GM23338 (cell line): ENCODE measurements around the gene OPN1LW. TPM values are rescaled to one million over a fixed set of nuclear protein-coding genes. Genes with fewer than 3 reads are reported as not detected.

Experiments used
- ATAC-seq: fragments of 200-7000 bp; cut with Tn5 transposase; 3 replicates; pipeline ENCODE4 v1.9.1; 2020
- DNase-seq: peaks from one replicate; pipeline ENCODE4 v3.0.0-alpha.2; 2015; ENCODE audit warnings: low spot score
- H2AFZ ChIP-seq: fragments of 200-600 bp; sonication (generic); 2 replicates; pipeline ENCODE4 v1.8.0; 2016; ENCODE audit warnings: antibody characterized with exemption, mild to moderate bottlenecking, moderate library complexity
- H3F3A ChIP-seq: fragments of 200-600 bp; sonication (generic); replicated peaks from 2 replicates; pipeline ENCODE4 v1.8.0; 2017; ENCODE audit warnings: antibody characterized with exemption, mixed run types, low read depth
- H3K27ac ChIP-seq: fragments of 200-600 bp; sonication (generic); 2 replicates; pipeline ENCODE4 v1.6.1; 2016; ENCODE audit warnings: low read depth
- H3K27me3 ChIP-seq: fragments of 200-600 bp; sonication (generic); 2 replicates; pipeline ENCODE4 v1.8.0; 2016; ENCODE audit warnings: mild to moderate bottlenecking, mixed run types, moderate library complexity; ENCODE audit not compliant: insufficient read depth
- H3K36me3 ChIP-seq: fragments of 200-600 bp; sonication (generic); 2 replicates; pipeline ENCODE4 v1.8.0; 2016; ENCODE audit warnings: mild to moderate bottlenecking; ENCODE audit not compliant: insufficient read depth
- H3K4me1 ChIP-seq: fragments of 200-600 bp; sonication (generic); 2 replicates; pipeline ENCODE4 v1.8.0; 2016; ENCODE audit warnings: mild to moderate bottlenecking, moderate library complexity; ENCODE audit not compliant: insufficient read depth
- H3K4me2 ChIP-seq: fragments of 200-600 bp; sonication (generic); 2 replicates; pipeline ENCODE4 v1.7.1; 2017; ENCODE audit warnings: mixed run types
- H3K4me3 ChIP-seq: fragments of 200-600 bp; sonication (generic); 2 replicates; pipeline ENCODE4 v1.6.1; 2016; ENCODE audit warnings: mixed run types
- H3K79me2 ChIP-seq: fragments of 200-600 bp; sonication (generic); replicated peaks from 2 replicates; pipeline ENCODE4 v1.8.0; 2017; ENCODE audit warnings: mild to moderate bottlenecking; ENCODE audit not compliant: insufficient read depth
- H3K9me2 ChIP-seq: fragments of 200-600 bp; sonication (generic); 2 replicates; pipeline ENCODE4 v1.8.0; 2017; ENCODE audit not compliant: insufficient read depth
- H4K20me1 ChIP-seq: fragments of 200-600 bp; sonication (generic); replicated peaks from 2 replicates; pipeline ENCODE4 v1.8.0; 2017; ENCODE audit warnings: mild to moderate bottlenecking; ENCODE audit not compliant: insufficient read depth
- H3K27ac Mint-ChIP-seq: 2 replicates; pipeline ENCODE4 v1.8.0; 2020; ENCODE audit warnings: inconsistent platforms, mild to moderate bottlenecking, moderate library complexity, mixed read lengths
- H3K27me3 Mint-ChIP-seq: 3 replicates; pipeline ENCODE4 v1.8.0; 2022; ENCODE audit warnings: low read depth, mild to moderate bottlenecking, moderate library complexity, mixed read lengths, inconsistent platforms; ENCODE audit not compliant: insufficient read depth, poor library complexity
- H3K36me3 Mint-ChIP-seq: 3 replicates; pipeline ENCODE4 v1.8.0; 2021; ENCODE audit warnings: low read depth, mild to moderate bottlenecking, inconsistent platforms, moderate library complexity, mixed read lengths
- H3K4me1 Mint-ChIP-seq: 3 replicates; pipeline ENCODE4 v1.8.0; 2020; ENCODE audit warnings: mild to moderate bottlenecking, inconsistent platforms, mixed read lengths
- H3K4me3 Mint-ChIP-seq: 3 replicates; pipeline ENCODE4 v1.8.0; 2021; ENCODE audit warnings: moderate library complexity, mild to moderate bottlenecking, inconsistent platforms, mixed read lengths
- H3K9me3 Mint-ChIP-seq: 3 replicates; pipeline ENCODE4 v1.8.0; 2020; ENCODE audit warnings: moderate library complexity, mild to moderate bottlenecking, inconsistent platforms, mixed read lengths
- CREB1 ChIP-seq: fragments of 250-450 bp; sonication (Bioruptor Pico); IDR thresholded peaks from 2 replicates; pipeline ENCODE4 v1.5.0; 2020; ENCODE audit warnings: low read depth, mild to moderate bottlenecking, moderate library complexity
- EZH2 ChIP-seq: fragments of 200-600 bp; sonication (generic); IDR thresholded peaks from one replicate; pipeline ENCODE4 v1.8.0; 2017; ENCODE audit warnings: antibody characterized with exemption, mild to moderate bottlenecking, low read depth; ENCODE audit not compliant: unreplicated experiment
- EZH2phosphoT487 ChIP-seq: fragments of 200-600 bp; sonication (generic); IDR thresholded peaks from one replicate; pipeline ENCODE4 v1.8.1; 2018; ENCODE audit warnings: antibody characterized with exemption; ENCODE audit not compliant: unreplicated experiment
- JUNB ChIP-seq: IDR thresholded peaks from one replicate; pipeline ENCODE4 v1.6.1; 2016; ENCODE audit warnings: antibody characterized with exemption; ENCODE audit not compliant: unreplicated experiment
- NANOG ChIP-seq: IDR thresholded peaks from 2 replicates; pipeline ENCODE4 v1.6.1; 2016; ENCODE audit warnings: antibody characterized with exemption, borderline replicate concordance
- POLR2AphosphoS5 ChIP-seq: IDR thresholded peaks from 2 replicates; pipeline ENCODE4 v1.6.1; 2016; ENCODE audit warnings: antibody characterized with exemption, low read depth
- STAT1 ChIP-seq: IDR thresholded peaks from one replicate; pipeline ENCODE4 v1.6.1; 2016; ENCODE audit warnings: antibody characterized with exemption; ENCODE audit not compliant: unreplicated experiment
- ZNF114 ChIP-seq: fragments of 250-450 bp; sonication (Bioruptor Pico); IDR thresholded peaks from 2 replicates; pipeline ENCODE4 v1.5.0; 2020; ENCODE audit warnings: mild to moderate bottlenecking, moderate library complexity
- ZNF331 ChIP-seq: fragments of 250-450 bp; sonication (Bioruptor Pico); IDR thresholded peaks from 2 replicates; pipeline ENCODE4 v1.5.0; 2020; ENCODE audit warnings: low read depth, mild to moderate bottlenecking, moderate library complexity
- polyA plus RNA-seq: library from polyadenylated mRNA; unstranded; fragments of >200 nt; fragmentation: Nextera tagmentation; extraction: Ambion mirVana; gene quantifications from 2 replicates; pipeline ENCODE4 v1.2.1, GENCODE V29; 2016
- total RNA-seq: library from RNA; depleted of rRNA; stranded (reverse); fragments of >200 nt; shearing (Covaris generic); gene quantifications from 2 replicates; pipeline ENCODE4 v1.2.3, GENCODE V29; 2014
- TF ChIP-seq, protein P1 (sequence below), 2 experiments: fragments of 200-600 bp in 1 of 2; sonication (generic) in 1 of 2; conservative IDR thresholded peaks; 2 replicates each; pipeline versions ENCODE4 v1.5.1 to v1.6.1; 2016 to 2017; ENCODE audit warnings: antibody characterized with exemption in 2 of 2, low read depth in 2 of 2, mild to moderate bottlenecking in 2 of 2, moderate library complexity in 1 of 2
- TF ChIP-seq, protein P2 (sequence below): IDR thresholded peaks from one replicate; pipeline ENCODE4 v1.6.1; 2018; ENCODE audit warnings: antibody characterized with exemption; ENCODE audit not compliant: unreplicated experiment

The OPN1LW gene
- total and polyA plus RNA-seq, 2 experiments from 2014 or later, result not detected

DNA sequence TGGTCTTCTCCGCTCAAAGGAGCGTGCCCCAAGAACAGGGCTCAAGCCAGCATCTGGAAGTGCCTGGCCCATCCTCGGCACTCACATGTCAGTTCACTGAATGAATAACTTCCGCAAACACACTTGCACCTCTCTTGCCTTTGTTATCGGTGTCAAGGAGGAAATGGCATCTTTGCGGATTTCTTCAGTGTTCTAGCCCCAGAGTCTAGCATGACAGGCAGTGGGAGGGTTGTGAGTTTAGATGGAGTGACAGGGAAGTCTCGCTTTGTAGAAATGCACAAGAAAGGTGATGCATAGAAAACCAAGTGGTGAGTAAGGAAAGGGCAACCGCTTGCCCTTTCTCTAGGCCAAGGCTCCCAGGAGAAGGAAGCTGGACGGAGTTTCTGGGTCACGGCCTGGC, 29.0 kb upstream of the OPN1LW start:
- Mint-ChIP-seq H3K27me3 (no peaks in the 10 kb centered on the region), H3K9me3 (no peaks in the 10 kb centered on the region; the same call in 2 of the 3 replicates), H3K36me3 (no peaks in the 10 kb centered on the region), H3K4me3 (no peak overlapping the region), H3K4me1 (peaks cover 4% of the 10 kb centered on the region; the same call in 2 of the 3 replicates), H3K27ac (no peak overlapping the region)
- DNase-seq (no peak), ATAC-seq (no peak)
- Histone ChIP-seq H3K9me2 (no peaks in the 10 kb centered on the region), H3F3A (no peaks in the 10 kb centered on the region), H3K79me2 (no peaks in the 10 kb centered on the region), H3K27ac (no peak overlapping the region), H3K4me3 (no peak overlapping the region), H3K4me2 (no peak overlapping the region), H3K27me3 (no peaks in the 10 kb centered on the region), H2AFZ (no peak overlapping the region), H3K4me1 (no peaks in the 10 kb centered on the region), H3K36me3 (no peaks in the 10 kb centered on the region), H4K20me1 (no peaks in the 10 kb centered on the region)
- no peak for TF ChIP-seq STAT1
- TF ChIP-seq EZH2, result no peak

DNA sequence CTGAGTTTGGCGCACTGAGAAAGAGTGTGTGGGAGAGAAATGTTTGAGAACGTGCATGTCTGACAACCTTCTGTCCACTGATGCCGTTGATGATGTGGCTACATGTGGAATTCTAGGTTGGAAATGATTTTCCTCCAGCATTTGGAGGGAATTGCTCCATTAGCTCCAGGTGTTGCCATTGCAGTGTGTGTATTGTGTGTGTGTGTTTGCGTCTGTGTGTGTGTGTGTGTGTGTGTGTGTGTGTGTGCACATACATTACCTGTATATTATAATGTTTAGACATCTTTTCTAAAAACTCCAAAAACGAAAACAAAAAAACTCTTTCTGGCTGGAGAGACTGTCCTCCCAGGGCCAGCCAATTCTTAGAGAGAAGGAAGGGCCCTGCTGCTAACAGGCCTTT, 28.3 kb upstream of the OPN1LW start:
- Mint-ChIP-seq H3K36me3 (no peaks in the 10 kb centered on the region), H3K9me3 (no peaks in the 10 kb centered on the region; the same call in 2 of the 3 replicates), H3K27me3 (no peaks in the 10 kb centered on the region), H3K4me3 (no peak overlapping the region; the same call in 2 of the 3 replicates), H3K27ac (no peak overlapping the region), H3K4me1 (peaks cover 4% of the 10 kb centered on the region; the same call in 2 of the 3 replicates)
- H3K4me3 ChIP-seq, result no peak overlapping the region
- no peak overlapping the region for H3K27ac ChIP-seq
- H3K9me2 ChIP-seq, result no peaks in the 10 kb centered on the region
- no peaks in the 10 kb centered on the region for H3K36me3 ChIP-seq
- DNase-seq (no peak), ATAC-seq (no peak)
- no peaks in the 10 kb centered on the region for H3K79me2 ChIP-seq
- H3K4me2 ChIP-seq, result no peak overlapping the region
- H3F3A ChIP-seq, result no peaks in the 10 kb centered on the region
- H2AFZ ChIP-seq, result no peak overlapping the region
- no peaks in the 10 kb centered on the region for H4K20me1 ChIP-seq
- H3K27me3 ChIP-seq, result no peaks in the 10 kb centered on the region
- no peaks in the 10 kb centered on the region for H3K4me1 ChIP-seq
- TF ChIP-seq EZH2phosphoT487, result no peak
- TF ChIP-seq ZNF114 (CRISPR knock-in tag), result no peak
- TF ChIP-seq POLR2AphosphoS5, result no peak
- TF ChIP-seq STAT1, result no peak
- TF ChIP-seq, protein P1, sequence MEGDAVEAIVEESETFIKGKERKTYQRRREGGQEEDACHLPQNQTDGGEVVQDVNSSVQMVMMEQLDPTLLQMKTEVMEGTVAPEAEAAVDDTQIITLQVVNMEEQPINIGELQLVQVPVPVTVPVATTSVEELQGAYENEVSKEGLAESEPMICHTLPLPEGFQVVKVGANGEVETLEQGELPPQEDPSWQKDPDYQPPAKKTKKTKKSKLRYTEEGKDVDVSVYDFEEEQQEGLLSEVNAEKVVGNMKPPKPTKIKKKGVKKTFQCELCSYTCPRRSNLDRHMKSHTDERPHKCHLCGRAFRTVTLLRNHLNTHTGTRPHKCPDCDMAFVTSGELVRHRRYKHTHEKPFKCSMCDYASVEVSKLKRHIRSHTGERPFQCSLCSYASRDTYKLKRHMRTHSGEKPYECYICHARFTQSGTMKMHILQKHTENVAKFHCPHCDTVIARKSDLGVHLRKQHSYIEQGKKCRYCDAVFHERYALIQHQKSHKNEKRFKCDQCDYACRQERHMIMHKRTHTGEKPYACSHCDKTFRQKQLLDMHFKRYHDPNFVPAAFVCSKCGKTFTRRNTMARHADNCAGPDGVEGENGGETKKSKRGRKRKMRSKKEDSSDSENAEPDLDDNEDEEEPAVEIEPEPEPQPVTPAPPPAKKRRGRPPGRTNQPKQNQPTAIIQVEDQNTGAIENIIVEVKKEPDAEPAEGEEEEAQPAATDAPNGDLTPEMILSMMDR (conservative IDR thresholded peaks at IDR 0.05; ENCODE audit: low read depth in 2 of 2), result no peak
- TF ChIP-seq CREB1, result no peak
- TF ChIP-seq JUNB, result no peak
- TF ChIP-seq, protein P2, sequence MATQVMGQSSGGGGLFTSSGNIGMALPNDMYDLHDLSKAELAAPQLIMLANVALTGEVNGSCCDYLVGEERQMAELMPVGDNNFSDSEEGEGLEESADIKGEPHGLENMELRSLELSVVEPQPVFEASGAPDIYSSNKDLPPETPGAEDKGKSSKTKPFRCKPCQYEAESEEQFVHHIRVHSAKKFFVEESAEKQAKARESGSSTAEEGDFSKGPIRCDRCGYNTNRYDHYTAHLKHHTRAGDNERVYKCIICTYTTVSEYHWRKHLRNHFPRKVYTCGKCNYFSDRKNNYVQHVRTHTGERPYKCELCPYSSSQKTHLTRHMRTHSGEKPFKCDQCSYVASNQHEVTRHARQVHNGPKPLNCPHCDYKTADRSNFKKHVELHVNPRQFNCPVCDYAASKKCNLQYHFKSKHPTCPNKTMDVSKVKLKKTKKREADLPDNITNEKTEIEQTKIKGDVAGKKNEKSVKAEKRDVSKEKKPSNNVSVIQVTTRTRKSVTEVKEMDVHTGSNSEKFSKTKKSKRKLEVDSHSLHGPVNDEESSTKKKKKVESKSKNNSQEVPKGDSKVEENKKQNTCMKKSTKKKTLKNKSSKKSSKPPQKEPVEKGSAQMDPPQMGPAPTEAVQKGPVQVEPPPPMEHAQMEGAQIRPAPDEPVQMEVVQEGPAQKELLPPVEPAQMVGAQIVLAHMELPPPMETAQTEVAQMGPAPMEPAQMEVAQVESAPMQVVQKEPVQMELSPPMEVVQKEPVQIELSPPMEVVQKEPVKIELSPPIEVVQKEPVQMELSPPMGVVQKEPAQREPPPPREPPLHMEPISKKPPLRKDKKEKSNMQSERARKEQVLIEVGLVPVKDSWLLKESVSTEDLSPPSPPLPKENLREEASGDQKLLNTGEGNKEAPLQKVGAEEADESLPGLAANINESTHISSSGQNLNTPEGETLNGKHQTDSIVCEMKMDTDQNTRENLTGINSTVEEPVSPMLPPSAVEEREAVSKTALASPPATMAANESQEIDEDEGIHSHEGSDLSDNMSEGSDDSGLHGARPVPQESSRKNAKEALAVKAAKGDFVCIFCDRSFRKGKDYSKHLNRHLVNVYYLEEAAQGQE, result no peak
- no peak for TF ChIP-seq EZH2
- TF ChIP-seq ZNF331 (CRISPR knock-in tag), result no peak
- no peak for TF ChIP-seq NANOG
